Measurements from ENCODE around the gene DCST1.
A peak's percentile ranks its signal among the peaks of the same experiment; 100 is the strongest.

The DCST1 gene

GRCh38 chr1:155049651-155050559 is 16.3 kb downstream of the DCST1 start:
- H3K27me3 Mint-ChIP-seq = no peaks in the 10 kb centered on the region
- ATAC-seq (no peak), DNase-seq (no peak)
- H3K4me3 Mint-ChIP-seq = peak overlapping the region; percentile 90 to 94
- peaks cover 41% of the 10 kb centered on the region for H3K4me1 Mint-ChIP-seq
- no peak overlapping the region for H3K27ac Mint-ChIP-seq
- H3K9me3 Mint-ChIP-seq = no peaks in the 10 kb centered on the region

GRCh38 chr1:155050560-155051341 is 17.1 kb downstream of the DCST1 start, which contains the start of gene ADAM15:
Gene ADAM15 (plus strand): TSS chr1:155051316. CDS start chr1:155051387, 71 bp downstream.
- Mint-ChIP-seq H3K4me1 (peaks cover 33% of the 10 kb centered on the region), H3K4me3 (peak within 1 kb of the TSS; percentile 90 to 94), H3K27me3 (no peaks in the 10 kb centered on the region), H3K9me3 (no peaks in the 10 kb centered on the region), H3K27ac (peak within 1 kb of the TSS; percentile 19 to 52)
- peak; percentile 78 for ATAC-seq
- DNase-seq = peak; percentile 76 to 79

DNA sequence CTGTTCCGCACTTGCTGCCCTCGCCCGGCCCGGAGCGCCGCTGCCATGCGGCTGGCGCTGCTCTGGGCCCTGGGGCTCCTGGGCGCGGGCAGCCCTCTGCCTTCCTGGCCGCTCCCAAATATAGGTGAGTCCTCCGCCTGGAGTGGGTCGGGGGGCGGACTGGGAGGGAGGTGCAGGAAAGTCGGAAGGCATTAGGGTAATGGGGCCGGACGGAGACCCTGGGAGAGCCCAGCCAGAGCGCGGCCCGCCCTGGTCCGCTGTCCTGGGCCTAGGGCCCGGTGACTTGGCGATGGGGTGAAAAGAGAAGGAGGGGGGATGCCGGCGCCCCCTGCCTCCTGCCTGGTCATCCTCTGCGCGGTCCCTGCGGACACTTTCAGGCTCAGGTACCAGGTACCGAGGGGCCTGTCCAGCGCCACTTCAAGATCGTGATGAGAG is 17.7 kb downstream of the DCST1 start:
- H3K4me3 Mint-ChIP-seq = peak overlapping the region; percentile 87 to 93
- DNase-seq (no peak), ATAC-seq (peak; percentile 23)
- peaks cover 32% of the 10 kb centered on the region for H3K4me1 Mint-ChIP-seq
- no peaks in the 10 kb centered on the region for H3K27me3 Mint-ChIP-seq
- H3K27ac Mint-ChIP-seq = peak overlapping the region in 1 of 2 donors; percentile 52
- no peaks in the 10 kb centered on the region for H3K9me3 Mint-ChIP-seq

- no peaks in the 10 kb centered on the region for H3K9me3 Mint-ChIP-seq
- peak overlapping the region in 1 of 2 donors; percentile 52 for H3K27ac Mint-ChIP-seq
- peak overlapping the region; percentile 87 to 93 for H3K4me3 Mint-ChIP-seq
- DNase-seq (peak; percentile 38 to 41), ATAC-seq (peak; percentile 54)
- H3K27me3 Mint-ChIP-seq = no peaks in the 10 kb centered on the region
- H3K4me1 Mint-ChIP-seq = peaks cover 32% of the 10 kb centered on the region
Measured at GRCh38 chr1:155051777-155052398, 18.3 kb downstream of the DCST1 start.

- peak in 1 of 2 donors; percentile 34 for DNase-seq
- H3K4me3 Mint-ChIP-seq = peak overlapping the region; percentile 87 to 93
- H3K9me3 Mint-ChIP-seq = no peaks in the 10 kb centered on the region
- H3K27ac Mint-ChIP-seq = peak overlapping the region; percentile 49 to 88
- H3K27me3 Mint-ChIP-seq = no peaks in the 10 kb centered on the region
- peaks cover 32% of the 10 kb centered on the region for H3K4me1 Mint-ChIP-seq
- ATAC-seq = peak; percentile 43
Measured at GRCh38 chr1:155052439-155053395, 19.1 kb downstream of the DCST1 start.

DNA sequence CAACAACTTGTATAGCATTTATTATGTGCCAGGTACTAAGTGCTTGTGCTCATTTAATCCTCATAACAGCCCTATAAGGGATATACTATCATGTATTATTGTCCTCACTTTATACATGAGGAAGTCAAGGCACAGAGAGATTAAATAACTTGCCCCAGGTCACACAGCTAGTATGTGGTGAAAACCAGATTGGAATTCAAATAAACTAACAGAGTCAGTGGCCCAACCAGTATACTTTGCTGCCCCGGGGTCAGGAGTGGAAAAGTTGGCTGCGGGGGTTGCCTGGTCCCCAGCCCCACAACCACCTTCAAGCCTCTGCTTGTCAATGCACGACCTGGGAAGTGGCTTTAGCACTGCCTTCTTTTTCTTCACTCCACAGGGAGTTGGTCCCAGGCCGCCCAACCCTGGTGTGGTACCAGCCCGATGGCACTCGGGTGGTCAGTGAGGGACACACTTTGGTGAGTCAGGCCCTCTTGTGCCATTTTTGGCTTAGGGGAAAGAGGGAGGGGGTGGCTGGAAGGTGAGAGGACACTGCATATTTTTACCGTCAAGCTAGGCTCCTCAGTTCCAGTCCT is 20.0 kb downstream of the DCST1 start:
- DNase-seq = no peak
- no peak overlapping the region for H3K27ac Mint-ChIP-seq
- H3K4me1 Mint-ChIP-seq = peaks cover 32% of the 10 kb centered on the region
- peak overlapping the region in 1 of 2 donors; percentile 87 for H3K4me3 Mint-ChIP-seq
- ATAC-seq = no peak
- H3K9me3 Mint-ChIP-seq = no peaks in the 10 kb centered on the region
- no peaks in the 10 kb centered on the region for H3K27me3 Mint-ChIP-seq

DNA sequence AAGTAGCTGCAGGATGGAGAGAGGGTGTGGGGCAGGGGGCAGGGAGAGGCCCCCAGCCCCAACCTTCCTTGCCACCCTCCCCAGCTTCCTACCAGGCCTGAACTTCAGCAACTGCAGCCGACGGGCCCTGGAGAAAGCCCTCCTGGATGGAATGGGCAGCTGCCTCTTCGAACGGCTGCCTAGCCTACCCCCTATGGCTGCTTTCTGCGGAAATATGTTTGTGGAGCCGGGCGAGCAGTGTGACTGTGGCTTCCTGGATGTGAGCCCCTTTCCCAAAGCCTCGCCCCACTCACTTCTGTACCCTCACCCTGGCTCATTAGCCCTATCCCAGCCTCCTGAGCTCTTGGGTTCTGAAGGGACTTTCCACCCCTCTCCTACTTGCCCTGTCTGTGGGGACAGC is 23.5 kb downstream of the DCST1 start:
- no peak overlapping the region for H3K27ac Mint-ChIP-seq
- ATAC-seq (no peak), DNase-seq (no peak)
- H3K9me3 Mint-ChIP-seq = no peaks in the 10 kb centered on the region
- no peaks in the 10 kb centered on the region for H3K27me3 Mint-ChIP-seq
- H3K4me3 Mint-ChIP-seq = no peak overlapping the region
- peaks cover 25% of the 10 kb centered on the region for H3K4me1 Mint-ChIP-seq

- H3K4me3 Mint-ChIP-seq = no peak overlapping the region
- H3K4me1 Mint-ChIP-seq = peaks cover 25% of the 10 kb centered on the region
- no peak overlapping the region for H3K27ac Mint-ChIP-seq
- H3K9me3 Mint-ChIP-seq = no peaks in the 10 kb centered on the region
- ATAC-seq (no peak), DNase-seq (no peak)
- no peaks in the 10 kb centered on the region for H3K27me3 Mint-ChIP-seq
Measured at GRCh38 chr1:155057788-155058211, 24.2 kb downstream of the DCST1 start.

- Mint-ChIP-seq H3K27me3 (no peaks in the 10 kb centered on the region), H3K4me3 (no peak overlapping the region), H3K4me1 (peaks cover 35% of the 10 kb centered on the region), H3K9me3 (no peaks in the 10 kb centered on the region), H3K27ac (peak overlapping the region in 1 of 2 donors; percentile 69)
- no peak for DNase-seq
- ATAC-seq = no peak
Measured at GRCh38 chr1:155060736-155061135, 27.1 kb downstream of the DCST1 start.

GRCh38 chr1:155061381-155062150 is 27.9 kb downstream of the DCST1 start:
- DNase-seq = peak; percentile 95 to 97
- H3K27ac Mint-ChIP-seq = no peak overlapping the region

GRCh38 chr1:155062151-155062686 is 28.6 kb downstream of the DCST1 start:
- H3K27me3 Mint-ChIP-seq = no peaks in the 10 kb centered on the region
- peaks cover 46% of the 10 kb centered on the region for H3K4me1 Mint-ChIP-seq
- ATAC-seq (no peak), DNase-seq (no peak)
- no peaks in the 10 kb centered on the region for H3K9me3 Mint-ChIP-seq
- no peak overlapping the region for H3K27ac Mint-ChIP-seq
- H3K4me3 Mint-ChIP-seq = peak overlapping the region in 1 of 2 donors; percentile 85

More at GRCh38 chr1:155061381-155062150, 27.9 kb downstream of the DCST1 start:
- H3K4me1 Mint-ChIP-seq = peaks cover 40% of the 10 kb centered on the region
- H3K27me3 Mint-ChIP-seq = no peaks in the 10 kb centered on the region
- no peaks in the 10 kb centered on the region for H3K9me3 Mint-ChIP-seq
- ATAC-seq = peak; percentile 77
- peak overlapping the region in 1 of 2 donors; percentile 52 for H3K4me3 Mint-ChIP-seq

GRCh38 chr1:155062702-155063411 is 29.2 kb downstream of the DCST1 start:
- peaks cover 46% of the 10 kb centered on the region for H3K4me1 Mint-ChIP-seq
- no peaks in the 10 kb centered on the region for H3K9me3 Mint-ChIP-seq
- H3K4me3 Mint-ChIP-seq = peak overlapping the region; percentile 85 to 91
- no peaks in the 10 kb centered on the region for H3K27me3 Mint-ChIP-seq
- no peak overlapping the region for H3K27ac Mint-ChIP-seq
- DNase-seq = peak; percentile 79 to 85
- peak; percentile 58 for ATAC-seq

Data from stimulated activated naive CD8-positive, alpha-beta T cell treated with anti-CD3 and anti-CD28 coated beads, Interleukin-15, amount 100 ng/mL, for 72 hours (primary cell).